ENCODE results near the gene FNDC10.

GRCh38 chr1:1625824-1626206 lies 25.9 kb upstream of the FNDC10 start:
- no peak for TF ChIP-seq CTCF (IDR thresholded peaks at IDR 0.05)
- no peak for TF ChIP-seq POLR2A (IDR thresholded peaks at IDR 0.05)
